Kidney capillary endothelial cell (primary cell): ENCODE measurements around the gene NTN1.
"Not testable (repeated sequence)": the region's sequence is repeated elsewhere in the genome, so short reads cannot be mapped to it uniquely, and the experiment has no call there.

Experiments
- DNase-seq: peaks from one replicate; pipeline ENCODE4 v3.0.0-alpha.2; 2018; ENCODE audit warnings: low spot score

NTN1 gene

DNA sequence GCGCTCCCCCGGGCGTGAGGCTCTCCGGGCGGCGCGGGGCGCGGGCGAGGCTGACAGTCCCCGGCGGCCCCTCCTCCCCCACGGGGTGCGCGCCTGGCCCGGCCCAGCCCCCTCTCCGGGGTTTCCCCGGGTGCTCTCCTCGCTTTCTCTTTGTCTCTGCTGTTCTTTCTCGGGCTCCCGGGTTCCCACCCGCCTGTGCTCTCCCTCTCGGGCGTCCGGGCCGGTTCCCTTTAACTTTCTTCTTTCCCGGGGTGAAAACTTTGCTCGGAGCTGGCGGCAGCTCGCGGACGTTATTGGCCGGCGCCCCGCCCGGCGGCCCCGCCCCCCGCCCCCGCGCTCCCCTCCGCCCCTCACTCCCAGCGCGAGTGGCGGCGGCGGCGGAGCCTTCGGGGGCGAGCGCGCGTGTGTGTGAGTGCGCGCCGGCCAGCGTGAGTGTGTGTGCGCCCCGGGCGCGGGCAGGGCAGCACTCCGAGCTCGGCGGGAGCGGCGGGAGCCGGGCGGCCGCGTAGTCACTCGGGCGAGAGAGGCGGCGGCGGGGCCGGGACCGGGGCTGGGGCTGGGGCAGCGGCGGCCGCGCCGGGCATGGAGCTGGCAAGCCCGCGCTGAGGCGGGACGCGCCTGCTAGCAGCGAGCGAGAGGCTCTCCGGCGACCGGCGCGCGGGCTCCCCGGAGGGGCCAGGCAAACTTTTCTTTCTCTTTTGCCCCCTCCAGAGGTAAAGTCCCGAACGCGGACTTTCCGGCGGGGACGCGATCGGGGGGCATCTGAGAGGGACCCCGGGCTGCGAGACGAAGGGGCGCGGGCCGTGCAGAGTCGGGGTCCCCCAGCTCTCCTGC is at the start of gene NTN1:
Gene NTN1 (plus strand): TSS at position 353 of the 834 bp plus-strand sequence. CDS start 864 bp downstream, outside the sequence.
- no peak for DNase-seq

- DNase-seq = no peak
Measured at GRCh38 chr17:8975091-8975725, 46.1 kb upstream of the NTN1 start.

DNA sequence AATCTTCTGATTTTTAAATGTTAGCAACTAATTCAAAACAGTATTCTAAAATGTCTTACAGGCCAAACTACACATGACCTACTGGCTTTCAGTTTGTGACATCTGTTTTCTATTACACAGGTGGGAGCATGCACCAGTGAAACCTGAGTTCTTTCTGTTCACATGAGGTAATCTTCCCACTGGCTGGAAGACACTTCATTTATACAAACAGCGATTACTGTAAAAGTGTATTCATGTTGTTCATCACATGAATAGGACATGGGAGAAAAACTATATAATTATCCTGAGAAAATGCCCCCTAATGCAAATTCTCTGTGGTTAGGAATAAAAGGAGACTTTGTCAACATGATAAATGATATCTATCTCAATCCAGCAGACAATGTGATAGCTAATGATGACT is 44.7 kb upstream of the NTN1 start:
- DNase-seq = no peak

DNA sequence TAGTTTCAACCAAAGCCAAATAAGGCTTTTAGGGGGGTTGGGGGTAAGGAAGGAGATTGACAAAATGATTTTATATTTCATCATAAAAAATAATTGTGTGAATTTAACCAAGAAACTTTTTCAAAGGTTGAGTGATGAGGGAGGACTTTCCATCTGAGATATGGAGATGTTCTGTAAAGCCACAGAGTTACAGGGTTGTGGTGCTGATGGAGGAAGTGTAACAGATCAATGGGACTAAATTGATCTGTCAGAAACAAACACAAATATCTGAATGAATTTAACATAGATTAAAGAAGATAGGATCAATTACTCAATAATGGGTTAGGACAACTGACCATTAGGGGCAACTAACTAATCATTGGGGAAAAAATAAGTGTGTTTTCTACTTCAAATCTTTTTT is 41.6 kb upstream of the NTN1 start:
- no peak for DNase-seq

GRCh38 chr17:8981443-8981842 is 39.9 kb upstream of the NTN1 start:
- no peak for DNase-seq

- DNase-seq = not testable (repeated sequence)
Measured at GRCh38 chr17:8984225-8984624, 37.1 kb upstream of the NTN1 start.

DNA sequence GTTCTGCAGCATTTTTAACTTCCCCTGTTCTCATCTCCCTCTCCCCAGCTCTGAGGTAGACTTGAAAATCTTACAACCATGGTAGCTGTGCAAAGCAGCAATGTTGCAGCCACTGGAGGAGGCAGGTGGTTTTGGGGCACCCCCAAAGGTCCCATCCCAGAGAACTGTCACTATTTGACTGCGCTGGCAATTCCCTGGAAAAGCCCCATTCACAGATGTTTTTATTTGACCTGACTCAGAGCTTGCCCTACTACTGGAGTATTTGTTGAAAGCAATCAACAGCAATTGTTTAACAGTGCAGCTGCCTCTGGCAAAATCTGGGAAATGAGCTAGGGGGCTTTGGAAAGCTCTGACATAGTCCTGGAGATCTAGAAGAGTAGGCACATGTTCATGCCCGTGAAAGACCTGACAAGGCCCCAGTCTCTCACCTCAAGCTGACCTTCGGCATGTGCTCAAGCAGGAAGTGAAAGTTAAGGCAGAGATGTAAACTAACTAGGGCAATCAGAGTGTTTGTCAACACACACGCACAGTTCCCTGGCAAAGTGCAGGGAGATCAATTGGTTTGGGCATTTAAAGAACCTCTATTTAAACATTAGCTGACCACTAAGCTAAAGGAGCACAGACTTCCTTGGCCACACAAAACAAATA is 36.1 kb upstream of the NTN1 start:
- no peak for DNase-seq

GRCh38 chr17:8986295-8986694 is 35.0 kb upstream of the NTN1 start:
- DNase-seq = no peak

DNA sequence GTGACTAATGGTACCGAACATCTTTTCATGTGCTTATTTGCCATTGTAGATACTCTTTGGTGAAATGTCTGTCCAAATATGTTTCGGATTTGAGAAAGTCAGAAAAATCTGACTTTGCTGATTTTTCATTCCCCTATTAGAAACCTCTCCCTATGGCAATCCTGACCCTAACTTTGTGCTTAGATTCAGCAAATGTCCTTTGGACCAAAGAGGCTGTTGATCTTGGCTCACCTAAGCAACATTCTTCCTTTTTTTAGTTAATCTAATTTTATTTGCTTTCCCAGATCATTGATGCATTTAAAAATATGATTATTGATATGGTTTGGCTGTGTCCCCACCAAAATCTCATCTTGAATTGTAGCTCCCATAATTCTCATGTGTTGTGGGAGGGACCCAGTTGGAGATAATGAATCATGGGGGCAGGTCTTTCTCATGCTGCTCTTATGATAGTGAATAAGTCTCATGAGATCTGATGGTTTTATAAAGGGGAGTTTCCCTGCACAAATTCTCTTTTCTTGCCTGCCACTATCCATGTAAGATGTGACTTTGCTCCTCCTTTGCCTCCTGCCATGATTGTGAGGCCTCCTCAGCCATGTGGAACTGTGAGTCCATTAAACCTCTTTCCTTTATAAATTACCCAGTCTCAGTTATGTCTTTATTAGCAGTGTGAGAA is 32.9 kb upstream of the NTN1 start:
- not testable (repeated sequence) for DNase-seq

DNA sequence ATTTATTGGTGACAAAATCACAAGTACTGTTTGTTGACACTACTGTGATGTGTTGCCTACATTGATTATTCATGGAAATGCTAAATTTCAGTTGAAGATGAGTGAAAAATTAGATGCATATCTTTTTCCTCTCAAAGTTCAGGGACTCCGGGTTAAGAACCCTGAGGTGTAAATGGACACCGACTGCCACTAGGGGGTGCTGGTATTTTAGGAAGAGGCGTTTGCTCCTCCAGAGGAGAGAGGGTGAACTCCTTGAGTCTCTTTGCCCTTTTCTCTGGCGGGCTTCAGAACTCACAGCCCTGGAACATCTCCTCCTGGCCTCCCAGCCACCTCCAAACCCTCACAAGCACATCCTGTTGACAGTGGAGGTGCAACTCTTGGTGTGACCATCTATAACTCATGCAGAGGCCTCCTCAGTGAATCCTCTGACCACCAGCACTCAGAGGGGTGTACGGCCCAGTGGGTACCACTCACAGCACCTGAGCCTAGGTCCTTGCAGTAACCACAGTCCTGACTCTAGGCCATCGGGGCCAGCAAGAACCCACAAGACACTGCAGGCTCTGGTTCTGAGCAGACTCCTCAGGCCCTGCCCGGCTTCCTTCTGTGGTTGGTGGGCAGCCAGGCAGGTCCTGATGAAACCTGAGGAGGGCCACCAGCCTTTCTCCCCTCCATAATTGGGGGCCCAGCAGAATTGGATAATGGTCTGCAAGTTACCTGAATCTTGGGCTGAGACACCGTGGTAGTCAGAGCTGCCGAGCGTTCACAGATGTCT is 29.6 kb upstream of the NTN1 start:
- peak; percentile 56 for DNase-seq

GRCh38 chr17:8994319-8994718 is 27.0 kb upstream of the NTN1 start:
- DNase-seq = peak; percentile 15

- no peak for DNase-seq
Measured at GRCh38 chr17:8995711-8996110, 25.6 kb upstream of the NTN1 start.

GRCh38 chr17:8997994-8998628 is 23.2 kb upstream of the NTN1 start:
- DNase-seq = peak; percentile 56

DNA sequence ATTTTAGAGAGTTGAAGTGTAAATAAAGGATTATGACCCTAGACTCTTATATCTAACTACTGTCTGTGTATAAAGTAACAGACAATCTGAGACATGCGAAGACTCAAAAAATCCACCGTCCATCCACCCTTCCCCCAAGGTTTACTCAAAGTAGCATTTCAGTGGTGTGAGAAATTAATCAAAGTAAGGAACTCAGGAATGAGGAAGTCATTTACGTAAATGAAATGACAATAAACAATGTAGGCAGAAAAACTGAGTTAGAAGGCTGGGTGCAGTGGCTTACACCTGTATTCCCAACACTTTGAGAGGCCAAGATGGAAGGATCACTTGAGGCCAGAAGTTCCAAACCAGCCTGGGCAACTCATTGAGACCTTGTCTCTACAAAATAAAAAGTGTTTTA is 19.8 kb upstream of the NTN1 start:
- no peak for DNase-seq

DNA sequence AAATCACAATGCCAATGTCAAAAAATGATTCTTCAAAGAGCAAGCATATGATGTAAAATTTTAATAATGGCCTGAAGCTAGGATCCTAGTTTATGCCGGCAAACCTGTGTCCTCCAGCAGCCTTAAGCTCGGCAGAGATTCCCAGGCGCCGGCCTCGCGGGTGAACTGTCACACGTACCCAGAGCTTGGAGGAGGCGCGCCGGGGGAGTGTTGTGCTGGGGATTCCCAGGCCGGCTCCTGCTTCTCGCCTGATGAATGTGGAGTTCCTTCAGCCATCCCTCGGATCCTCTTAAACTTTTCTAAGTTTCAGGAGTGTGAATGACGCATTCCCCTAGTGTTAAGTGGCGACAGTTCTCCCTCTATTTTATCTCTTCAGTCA is 19.1 kb upstream of the NTN1 start:
- DNase-seq = no peak

- DNase-seq = no peak
Measured at GRCh38 chr17:9002606-9003354, 18.5 kb upstream of the NTN1 start.

- no peak for DNase-seq
Measured at GRCh38 chr17:9003355-9004131, 17.8 kb upstream of the NTN1 start.

DNA sequence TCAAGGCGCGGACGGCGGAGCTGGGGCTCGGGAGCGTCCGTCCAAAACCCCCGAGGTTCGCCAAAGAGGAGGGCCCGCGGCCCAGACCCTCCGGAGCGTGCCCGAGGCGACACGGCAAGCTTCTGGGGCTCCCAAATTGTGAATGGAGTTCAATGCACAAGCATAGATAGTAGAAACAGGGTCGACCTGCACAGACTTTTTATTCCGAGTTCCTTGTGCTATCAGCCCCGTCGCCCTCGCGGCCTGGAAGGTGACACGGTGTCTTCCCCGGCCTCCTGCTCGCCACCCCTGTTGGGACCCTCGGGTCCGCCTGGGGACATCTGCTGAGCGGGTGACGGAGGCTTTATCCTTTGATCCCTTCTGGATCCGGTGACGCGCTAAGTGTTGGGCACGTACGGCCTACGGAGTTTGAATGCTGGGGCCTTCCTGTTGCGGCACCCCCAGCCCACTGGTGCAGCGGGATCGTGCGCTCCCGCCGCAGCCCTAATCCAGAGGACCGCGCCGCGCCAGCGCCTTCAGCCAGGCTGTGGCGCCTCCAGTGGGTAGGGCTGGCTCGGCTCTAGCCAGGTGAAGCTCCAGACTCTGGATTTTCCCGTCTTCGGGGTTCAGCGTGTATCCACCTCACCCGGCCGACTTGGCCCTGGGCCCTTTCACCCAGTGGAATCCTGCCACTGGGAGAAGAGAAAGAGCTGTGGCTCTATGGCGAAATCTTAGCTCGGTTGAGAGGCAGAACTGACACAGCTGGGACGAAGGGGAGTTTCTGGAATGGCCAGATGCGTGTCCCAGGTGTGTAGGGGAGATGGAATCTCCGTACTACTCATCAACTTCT is 17.0 kb upstream of the NTN1 start:
- no peak for DNase-seq

DNA sequence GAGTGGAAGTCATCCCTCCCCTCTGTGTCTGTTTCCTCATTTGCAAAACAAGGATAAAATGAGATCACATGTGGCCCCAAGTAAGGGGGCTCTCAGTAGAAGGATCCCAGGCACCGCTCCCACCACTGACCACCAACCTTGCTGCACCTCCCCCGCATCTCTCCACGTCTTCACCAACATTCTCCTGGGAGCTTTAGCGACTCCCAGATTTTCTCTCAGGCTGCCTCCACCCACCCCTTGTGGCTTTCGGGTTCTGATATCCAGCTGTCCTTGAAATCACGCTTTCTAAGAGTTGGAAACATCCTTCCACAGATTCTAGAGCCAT is 16.4 kb upstream of the NTN1 start:
- no peak for DNase-seq
